H9 (cell line): ENCODE results near the gene RPEL1. TPM values are rescaled to one million over a fixed set of nuclear protein-coding genes. Genes with fewer than 3 reads are reported as not detected.

ENCODE experiments used
- DNase-seq: peaks from one replicate; pipeline ENCODE4 v3.0.0-alpha.2; 2017
- H2AFZ ChIP-seq: one replicate; pipeline ENCODE4 v1.6.1; 2013; ENCODE audit warnings: mild to moderate bottlenecking, low read length, control low read depth, moderate library complexity
- H2AK5ac ChIP-seq: 2 replicates; pipeline ENCODE4 v1.6.1; 2013; ENCODE audit warnings: low read length, control low read depth, mixed read lengths; ENCODE audit not compliant: insufficient read length
- H2BK120ac ChIP-seq: one replicate; pipeline ENCODE4 v1.6.1; 2013; ENCODE audit warnings: low read depth, mild to moderate bottlenecking, low read length, control low read depth, inconsistent platforms; ENCODE audit not compliant: poor library complexity, severe bottlenecking
- H2BK12ac ChIP-seq: 2 replicates; pipeline ENCODE4 v1.6.1; 2013; ENCODE audit warnings: low read length, control low read depth, mixed read lengths, low read depth; ENCODE audit not compliant: insufficient read length
- H2BK15ac ChIP-seq: 2 replicates; pipeline ENCODE4 v1.6.1; 2013; ENCODE audit warnings: low read depth, low read length, control low read depth
- H2BK20ac ChIP-seq: one replicate; pipeline ENCODE4 v1.6.1; 2013; ENCODE audit warnings: low read depth, mild to moderate bottlenecking, low read length, control low read depth, inconsistent platforms; ENCODE audit not compliant: poor library complexity, severe bottlenecking
- H2BK5ac ChIP-seq: 2 replicates; pipeline ENCODE4 v1.6.1; 2013; ENCODE audit warnings: low read length, control low read depth, mixed read lengths; ENCODE audit not compliant: insufficient read length
- H3K14ac ChIP-seq: 2 replicates; pipeline ENCODE4 v1.6.1; 2013; ENCODE audit warnings: low read length, control low read depth; ENCODE audit not compliant: insufficient read depth
- H3K18ac ChIP-seq: 2 replicates; pipeline ENCODE4 v1.6.1; 2013; ENCODE audit warnings: low read depth, mild to moderate bottlenecking, mixed read lengths, low read length, control low read depth; ENCODE audit not compliant: insufficient read length
- H3K23ac ChIP-seq: 2 replicates; pipeline ENCODE4 v1.6.1; 2013; ENCODE audit warnings: low read length, control low read depth, mixed read lengths, low read depth; ENCODE audit not compliant: insufficient read length
- H3K23me2 ChIP-seq: 2 replicates; pipeline ENCODE4 v1.6.1; 2013; ENCODE audit warnings: low read depth, mild to moderate bottlenecking, mixed read lengths, low read length, control low read depth; ENCODE audit not compliant: insufficient read length, poor library complexity, severe bottlenecking
- H3K27ac ChIP-seq: 2 replicates; pipeline ENCODE4 v1.5.1; 2013; ENCODE audit warnings: low read length, control low read depth, mixed read lengths, low read depth; ENCODE audit not compliant: insufficient read length
- H3K27me3 ChIP-seq: 2 replicates; pipeline ENCODE4 v1.6.1; 2013; ENCODE audit warnings: low read length, control low read depth, inconsistent platforms; ENCODE audit not compliant: insufficient read depth
- H3K4ac ChIP-seq: 2 replicates; pipeline ENCODE4 v1.6.1; 2013; ENCODE audit warnings: low read depth, mild to moderate bottlenecking, control low read depth, inconsistent platforms, low read length, moderate library complexity
- H3K4me1 ChIP-seq: 2 replicates; pipeline ENCODE4 v1.6.1; 2013; ENCODE audit warnings: low read length, control low read depth, inconsistent platforms; ENCODE audit not compliant: insufficient read depth
- H3K4me2 ChIP-seq: 2 replicates; pipeline ENCODE4 v1.6.1; 2013; ENCODE audit warnings: low read length, control low read depth, mixed read lengths; ENCODE audit not compliant: insufficient read length, insufficient read depth
- H3K56ac ChIP-seq: 2 replicates; pipeline ENCODE4 v1.6.1; 2013; ENCODE audit warnings: low read depth, mild to moderate bottlenecking, mixed read lengths, low read length, control low read depth; ENCODE audit not compliant: insufficient read length
- H3K79me1 ChIP-seq: 2 replicates; pipeline ENCODE4 v1.6.1; 2013; ENCODE audit warnings: low read depth, mild to moderate bottlenecking, moderate library complexity, low read length, control low read depth, inconsistent platforms; ENCODE audit not compliant: insufficient read depth, poor library complexity, severe bottlenecking
- H3K79me2 ChIP-seq: 2 replicates; pipeline ENCODE4 v1.6.1; 2013; ENCODE audit warnings: low read length, control low read depth, inconsistent platforms; ENCODE audit not compliant: insufficient read depth
- H3K9ac ChIP-seq: 2 replicates; pipeline ENCODE4 v1.6.1; 2013; ENCODE audit warnings: low read length, control low read depth, mixed read lengths; ENCODE audit not compliant: insufficient read length; ENCODE audit errors: extremely low read depth
- H3K9me3 ChIP-seq: one replicate; pipeline ENCODE4 v1.6.1; 2013; ENCODE audit warnings: low read depth, low read length, inconsistent platforms; ENCODE audit not compliant: control insufficient read depth
- H3T11ph ChIP-seq: one replicate; pipeline ENCODE4 v1.6.1; 2013; ENCODE audit warnings: mild to moderate bottlenecking, low read length, control low read depth, inconsistent platforms
- H4K20me1 ChIP-seq: one replicate; pipeline ENCODE4 v1.6.1; 2013; ENCODE audit not compliant: control insufficient read depth, insufficient read length, insufficient read depth
- H4K5ac ChIP-seq: 2 replicates; pipeline ENCODE4 v1.6.1; 2013; ENCODE audit warnings: low read depth, mild to moderate bottlenecking, mixed read lengths, low read length, control low read depth; ENCODE audit not compliant: insufficient read length
- H4K8ac ChIP-seq: replicated peaks from 2 replicates; pipeline ENCODE4 v1.6.1; 2013; ENCODE audit warnings: low read length, control low read depth, mixed read lengths, low read depth; ENCODE audit not compliant: insufficient read length
- H4K91ac ChIP-seq: 2 replicates; pipeline ENCODE4 v1.6.1; 2013; ENCODE audit warnings: low read depth, mild to moderate bottlenecking, moderate library complexity, mixed read lengths, low read length, control low read depth; ENCODE audit not compliant: insufficient read length
- H3K27ac Mint-ChIP-seq, 3 experiments: 2 replicates in 2 of 3; 3 replicates in 1 of 3; pipeline ENCODE4 v1.8.0; 2020 to 2021; ENCODE audit warnings: mixed read lengths in 3 of 3, mild to moderate bottlenecking in 1 of 3, moderate library complexity in 1 of 3
- H3K27me3 Mint-ChIP-seq: 2 replicates; pipeline ENCODE4 v1.8.0; 2021; ENCODE audit warnings: low read depth, mild to moderate bottlenecking, moderate library complexity, mixed read lengths
- H3K36me3 Mint-ChIP-seq, 3 experiments: 2 replicates in 2 of 3; 3 replicates in 1 of 3; pipeline ENCODE4 v1.8.0; 2020 to 2021; ENCODE audit warnings: low read depth in 3 of 3, mixed read lengths in 3 of 3; ENCODE audit not compliant: insufficient read depth in 1 of 3
- H3K4me1 Mint-ChIP-seq, 2 experiments: 2 replicates each; pipeline ENCODE4 v1.8.0; 2020; ENCODE audit warnings: mixed read lengths in 2 of 2
- H3K4me3 Mint-ChIP-seq, 2 experiments: 2 replicates in 1 of 2; 3 replicates in 1 of 2; pipeline ENCODE4 v1.8.0; 2020 to 2021; ENCODE audit warnings: mild to moderate bottlenecking in 2 of 2, mixed read lengths in 2 of 2, moderate library complexity in 1 of 2
- H3K9me3 Mint-ChIP-seq, 2 experiments: 2 replicates in 1 of 2; 3 replicates in 1 of 2; pipeline ENCODE4 v1.8.0; 2020; ENCODE audit warnings: mild to moderate bottlenecking in 2 of 2, mixed read lengths in 2 of 2, moderate library complexity in 1 of 2
- CTCF ChIP-seq: fragments of 200-600 bp; sonication (generic); conservative IDR thresholded peaks from 3 replicates; pipeline ENCODE4 v1.8.0; 2021; ENCODE audit warnings: antibody characterized with exemption, mild to moderate bottlenecking
- WGBS: extraction: QIAGEN DNeasy Blood & Tissue Kit; methylation state at CpG from one replicate; pipeline ENCODE4 v1.1.7; 2013; ENCODE audit warnings: missing lambda C conversion rate, low lambda C conversion rate, mixed read lengths; ENCODE audit not compliant: insufficient read length; ENCODE audit errors: extremely low coverage; 5-methylcytosine and 5-hydroxymethylcytosine counted together
- total RNA-seq: library from RNA; stranded (reverse); gene quantifications from 2 replicates; pipeline ENCODE4 v1.2.1, GENCODE V29; 2021

The RPEL1 gene
- total RNA-seq, 1 experiment from 2014 or later = 0.13 TPM

- Mint-ChIP-seq H3K4me3 (no peak overlapping the region), H3K27ac (no peak overlapping the region), H3K27me3 (peaks cover 22% of the 10 kb centered on the region), H3K4me1 (peaks cover 13 to 15% of the 10 kb centered on the region in 2 experiments), H3K9me3 (no peaks in the 10 kb centered on the region; a peak in 1 of 5 replicates), H3K36me3 (no peaks in the 10 kb centered on the region)
- Histone ChIP-seq H3K9ac (no peak overlapping the region), H2AK5ac (no peak overlapping the region), H3K14ac (no peak overlapping the region), H2BK12ac (no peak overlapping the region), H3K23ac (no peak overlapping the region), H3K79me1 (no peaks in the 10 kb centered on the region), H3K27ac (no peak overlapping the region), H3K4me2 (no peak overlapping the region), H4K91ac (no peak overlapping the region), H3K18ac (no peak overlapping the region), H3K9me3 (no peaks in the 10 kb centered on the region), H3K4me1 (no peaks in the 10 kb centered on the region; the same call in 1 of the 2 replicates), H3K56ac (no peak overlapping the region), H2BK20ac (no peak overlapping the region), H2BK5ac (no peak overlapping the region), H2AFZ (no peak overlapping the region), H4K5ac (no peak overlapping the region), H3K4ac (no peak overlapping the region), H4K8ac (no peak overlapping the region), H4K20me1 (no peaks in the 10 kb centered on the region), H2BK120ac (no peak overlapping the region), H3K23me2 (no peaks in the 10 kb centered on the region), H2BK15ac (no peak overlapping the region), H3K27me3 (no peaks in the 10 kb centered on the region), H3K79me2 (no peaks in the 10 kb centered on the region), H3T11ph (no peak overlapping the region)
- WGBS = no CpG with 5 or more reads among the region's 11 CpGs
- no peak for TF ChIP-seq CTCF
- no peak for DNase-seq
Observed at GRCh38 chr10:103284170-103284569, 38.5 kb downstream of the RPEL1 start.
